Epithelial cell of esophagus (primary cell): ENCODE measurements around the gene SLIT3.

Source experiments
- DNase-seq: peaks from one replicate; pipeline ENCODE4 v3.0.0; 2010; ENCODE audit warnings: low read depth
- H3K4me3 ChIP-seq: 2 replicates; pipeline ENCODE4 v1.5.1; 2011; ENCODE audit warnings: mild to moderate bottlenecking, low read length, control low read depth
- TF ChIP-seq, protein P1 (sequence below): IDR thresholded peaks from 2 replicates; pipeline ENCODE4 v1.5.1; 2011; ENCODE audit warnings: low read depth, mild to moderate bottlenecking, low read length, control low read depth, inconsistent platforms; ENCODE audit not compliant: insufficient read depth; ENCODE audit errors: missing control alignments

SLIT3 gene

DNA sequence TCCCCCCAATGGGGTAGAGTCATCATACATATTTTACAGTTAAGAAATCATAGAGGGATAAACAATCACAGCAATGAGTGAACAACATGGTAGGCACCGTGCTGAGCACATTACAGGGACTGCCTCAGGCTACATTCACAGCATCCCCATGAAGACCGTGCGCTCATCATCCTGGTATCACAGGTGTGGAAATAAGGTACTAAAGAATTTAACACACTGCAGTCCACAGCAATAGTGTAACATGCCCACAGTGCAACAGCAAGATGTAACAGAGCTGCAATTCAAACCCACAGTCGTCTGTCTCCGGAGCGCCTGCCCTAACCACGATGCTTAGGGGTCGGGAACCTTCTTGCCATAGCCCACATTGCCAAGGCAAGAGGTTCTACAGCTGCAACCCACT is 5.6 kb downstream of the SLIT3 start:
- no peak overlapping the region for H3K4me3 ChIP-seq
- TF ChIP-seq, protein P1, sequence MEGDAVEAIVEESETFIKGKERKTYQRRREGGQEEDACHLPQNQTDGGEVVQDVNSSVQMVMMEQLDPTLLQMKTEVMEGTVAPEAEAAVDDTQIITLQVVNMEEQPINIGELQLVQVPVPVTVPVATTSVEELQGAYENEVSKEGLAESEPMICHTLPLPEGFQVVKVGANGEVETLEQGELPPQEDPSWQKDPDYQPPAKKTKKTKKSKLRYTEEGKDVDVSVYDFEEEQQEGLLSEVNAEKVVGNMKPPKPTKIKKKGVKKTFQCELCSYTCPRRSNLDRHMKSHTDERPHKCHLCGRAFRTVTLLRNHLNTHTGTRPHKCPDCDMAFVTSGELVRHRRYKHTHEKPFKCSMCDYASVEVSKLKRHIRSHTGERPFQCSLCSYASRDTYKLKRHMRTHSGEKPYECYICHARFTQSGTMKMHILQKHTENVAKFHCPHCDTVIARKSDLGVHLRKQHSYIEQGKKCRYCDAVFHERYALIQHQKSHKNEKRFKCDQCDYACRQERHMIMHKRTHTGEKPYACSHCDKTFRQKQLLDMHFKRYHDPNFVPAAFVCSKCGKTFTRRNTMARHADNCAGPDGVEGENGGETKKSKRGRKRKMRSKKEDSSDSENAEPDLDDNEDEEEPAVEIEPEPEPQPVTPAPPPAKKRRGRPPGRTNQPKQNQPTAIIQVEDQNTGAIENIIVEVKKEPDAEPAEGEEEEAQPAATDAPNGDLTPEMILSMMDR: no peak

GRCh38 chr5:169294621-169295020 is 6.3 kb downstream of the SLIT3 start:
- TF ChIP-seq, protein P1: no peak
- H3K4me3 ChIP-seq: no peak overlapping the region
- no peak for DNase-seq

More for the DNA sequence above, 5.6 kb downstream of the SLIT3 start:
- DNase-seq: no peak

DNA sequence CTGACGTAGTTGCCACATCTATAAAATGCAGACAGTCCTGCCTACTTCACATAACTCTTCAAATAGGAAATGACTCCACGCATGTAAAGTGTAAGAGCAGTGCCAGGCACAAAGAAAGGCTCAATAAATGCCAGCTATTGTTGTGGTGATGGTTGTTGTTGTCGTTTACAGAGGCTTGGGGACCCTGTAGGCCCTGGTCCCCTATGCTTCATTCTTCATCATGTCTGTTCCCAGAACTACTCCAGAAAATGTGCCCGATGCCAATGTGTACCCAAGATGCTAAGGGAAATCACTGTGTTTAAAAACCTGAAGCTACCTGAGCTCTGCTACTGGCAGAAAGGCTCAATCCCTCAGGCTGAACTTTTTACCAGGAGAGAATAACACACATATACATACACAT is 9.1 kb downstream of the SLIT3 start:
- no peak for DNase-seq
- H3K4me3 ChIP-seq: no peak overlapping the region
- TF ChIP-seq, protein P1: no peak

DNA sequence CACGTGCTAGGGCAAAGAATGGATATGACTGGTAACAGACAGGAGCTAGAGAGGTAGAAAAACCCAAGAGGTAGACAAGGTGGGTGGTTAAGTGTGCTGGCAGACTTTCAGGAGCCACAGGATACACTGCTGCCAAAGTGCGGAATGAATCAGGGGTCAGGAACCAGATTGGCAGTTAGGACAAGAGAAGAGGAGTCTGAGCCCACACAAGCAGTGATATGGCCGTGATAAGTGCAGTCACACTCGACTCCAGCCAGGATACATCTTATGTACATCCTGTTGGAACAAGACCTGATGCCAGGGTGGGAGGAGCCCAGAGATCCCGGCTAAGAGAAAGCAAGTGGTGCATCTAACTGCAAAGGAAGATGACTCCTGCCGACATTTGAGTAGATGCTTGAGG is 10.0 kb downstream of the SLIT3 start:
- TF ChIP-seq, protein P1: no peak
- no peak overlapping the region for H3K4me3 ChIP-seq
- DNase-seq: no peak

DNA sequence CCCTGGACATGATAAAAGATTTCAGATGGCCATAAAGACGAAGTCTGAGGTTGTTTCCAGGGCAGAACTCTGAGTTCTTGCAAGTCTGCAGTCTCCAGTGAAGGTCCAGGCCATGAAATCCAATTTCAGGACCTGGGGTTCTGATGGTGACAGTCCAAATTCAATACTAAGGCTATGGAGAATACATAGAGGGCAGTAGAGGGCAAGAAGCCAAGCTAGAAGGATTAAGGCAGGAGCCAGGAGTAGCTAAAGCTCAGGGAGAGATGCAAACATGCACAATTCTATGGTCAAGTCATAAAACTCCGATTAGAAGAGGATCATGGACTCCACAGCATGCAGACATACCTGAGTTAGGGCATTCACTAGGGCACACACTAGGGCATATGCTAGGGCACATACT is 11.4 kb downstream of the SLIT3 start:
- H3K4me3 ChIP-seq: no peak overlapping the region
- no peak for DNase-seq

GRCh38 chr5:169288066-169288930 is 12.6 kb downstream of the SLIT3 start:
- no peak overlapping the region for H3K4me3 ChIP-seq
- TF ChIP-seq, protein P1: no peak
- DNase-seq: no peak

More for the DNA sequence above, 11.4 kb downstream of the SLIT3 start:
- TF ChIP-seq, protein P1: no peak

- TF ChIP-seq, protein P1: no peak
- H3K4me3 ChIP-seq: no peak overlapping the region
- DNase-seq: no peak
These were observed 13.4 kb downstream of the SLIT3 start for GRCh38 chr5:169287529-169287928.
